ENCODE results near the gene SRP14.

DNA sequence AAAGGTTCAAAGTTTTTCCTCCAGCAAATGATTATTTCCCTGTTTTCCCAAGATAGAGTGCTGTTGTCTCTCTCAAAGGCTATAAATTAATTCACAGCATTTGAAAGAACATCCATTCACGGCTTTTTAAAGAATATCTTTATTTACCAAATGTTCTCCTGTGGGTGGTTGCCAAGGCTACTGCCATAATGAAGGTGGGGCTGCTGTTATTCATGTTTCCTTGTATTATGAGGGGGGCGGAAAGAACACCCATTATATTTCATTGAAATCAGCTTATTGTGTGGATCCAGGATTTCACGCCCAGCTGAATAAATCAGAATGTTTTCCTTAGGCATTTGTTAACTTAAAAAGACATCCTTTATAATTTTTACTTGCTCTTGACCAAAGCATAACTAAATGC lies 10.1 kb downstream of the SRP14 start:
- TF ChIP-seq, protein P1, sequence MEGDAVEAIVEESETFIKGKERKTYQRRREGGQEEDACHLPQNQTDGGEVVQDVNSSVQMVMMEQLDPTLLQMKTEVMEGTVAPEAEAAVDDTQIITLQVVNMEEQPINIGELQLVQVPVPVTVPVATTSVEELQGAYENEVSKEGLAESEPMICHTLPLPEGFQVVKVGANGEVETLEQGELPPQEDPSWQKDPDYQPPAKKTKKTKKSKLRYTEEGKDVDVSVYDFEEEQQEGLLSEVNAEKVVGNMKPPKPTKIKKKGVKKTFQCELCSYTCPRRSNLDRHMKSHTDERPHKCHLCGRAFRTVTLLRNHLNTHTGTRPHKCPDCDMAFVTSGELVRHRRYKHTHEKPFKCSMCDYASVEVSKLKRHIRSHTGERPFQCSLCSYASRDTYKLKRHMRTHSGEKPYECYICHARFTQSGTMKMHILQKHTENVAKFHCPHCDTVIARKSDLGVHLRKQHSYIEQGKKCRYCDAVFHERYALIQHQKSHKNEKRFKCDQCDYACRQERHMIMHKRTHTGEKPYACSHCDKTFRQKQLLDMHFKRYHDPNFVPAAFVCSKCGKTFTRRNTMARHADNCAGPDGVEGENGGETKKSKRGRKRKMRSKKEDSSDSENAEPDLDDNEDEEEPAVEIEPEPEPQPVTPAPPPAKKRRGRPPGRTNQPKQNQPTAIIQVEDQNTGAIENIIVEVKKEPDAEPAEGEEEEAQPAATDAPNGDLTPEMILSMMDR (IDR thresholded peaks at IDR 0.05), result no peak
- TF ChIP-seq POLR2A (IDR thresholded peaks at IDR 0.05), result no peak

Data from adrenal gland (tissue), 5 donors.